ENCODE results near the gene RAD51B.
"Not testable (repeated sequence)": the region's sequence is repeated elsewhere in the genome, so short reads cannot be mapped to it uniquely, and the experiment has no call there.

Gene RAD51B

DNA sequence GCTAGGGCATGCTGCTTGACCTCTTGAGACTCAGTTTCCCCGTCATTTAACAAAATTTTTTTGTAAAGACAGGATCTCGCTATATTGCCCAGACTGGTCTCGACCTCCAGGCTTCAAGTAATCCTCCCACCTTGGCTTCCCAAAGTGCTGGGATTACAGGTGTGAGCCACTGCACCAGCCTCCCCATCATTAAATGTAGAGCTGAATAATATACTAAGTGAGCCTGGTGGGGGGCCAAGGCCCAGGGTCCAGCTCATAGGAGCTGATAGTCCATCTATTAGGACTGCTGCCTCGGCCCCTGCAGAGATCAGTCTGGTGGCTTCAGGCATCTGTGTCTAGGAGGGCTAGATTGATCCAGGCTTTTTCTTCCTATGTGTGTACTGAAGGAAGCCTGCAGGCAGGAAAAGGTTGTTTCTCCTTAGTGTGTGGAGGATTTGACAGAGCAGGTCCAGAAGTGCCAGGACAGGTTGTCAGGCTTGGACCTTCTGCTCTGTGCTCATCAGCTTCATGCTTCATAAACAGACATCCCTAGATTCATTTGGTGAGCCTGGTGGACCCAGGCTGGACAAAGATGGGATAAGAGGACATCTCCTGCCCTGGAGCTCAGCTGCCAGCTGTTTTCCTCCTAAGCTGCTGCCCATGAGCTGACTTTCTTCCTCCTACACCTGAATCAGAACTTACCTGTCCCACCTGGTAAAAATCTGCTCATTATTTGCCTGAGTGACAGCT, 837.9 kb downstream of the RAD51B start:
- DNase-seq: no peak

DNA sequence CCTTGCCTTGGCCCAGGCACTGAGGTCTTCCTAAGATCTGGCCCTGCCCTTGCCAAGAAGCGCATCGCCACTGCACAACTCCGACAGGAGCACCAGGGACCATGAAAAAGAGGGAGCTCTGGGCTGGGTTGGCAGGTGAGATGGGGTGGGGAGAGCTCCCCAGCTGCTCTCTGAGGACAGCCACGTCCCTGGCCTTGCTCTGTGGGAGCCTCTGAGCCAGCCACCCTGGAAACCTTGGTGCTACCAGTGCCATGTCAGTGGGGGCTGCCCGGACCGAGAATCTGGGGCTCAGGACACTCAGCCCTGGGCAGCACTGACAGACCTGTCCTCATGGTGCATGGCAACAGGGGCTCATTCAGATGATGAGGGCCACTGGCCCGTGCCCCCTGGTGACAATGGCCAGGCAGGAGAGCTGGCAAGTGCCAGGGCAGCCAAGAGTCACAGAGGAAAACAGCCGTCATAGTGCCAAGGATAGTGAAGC, 838.5 kb downstream of the RAD51B start:
- DNase-seq: no peak

DNA sequence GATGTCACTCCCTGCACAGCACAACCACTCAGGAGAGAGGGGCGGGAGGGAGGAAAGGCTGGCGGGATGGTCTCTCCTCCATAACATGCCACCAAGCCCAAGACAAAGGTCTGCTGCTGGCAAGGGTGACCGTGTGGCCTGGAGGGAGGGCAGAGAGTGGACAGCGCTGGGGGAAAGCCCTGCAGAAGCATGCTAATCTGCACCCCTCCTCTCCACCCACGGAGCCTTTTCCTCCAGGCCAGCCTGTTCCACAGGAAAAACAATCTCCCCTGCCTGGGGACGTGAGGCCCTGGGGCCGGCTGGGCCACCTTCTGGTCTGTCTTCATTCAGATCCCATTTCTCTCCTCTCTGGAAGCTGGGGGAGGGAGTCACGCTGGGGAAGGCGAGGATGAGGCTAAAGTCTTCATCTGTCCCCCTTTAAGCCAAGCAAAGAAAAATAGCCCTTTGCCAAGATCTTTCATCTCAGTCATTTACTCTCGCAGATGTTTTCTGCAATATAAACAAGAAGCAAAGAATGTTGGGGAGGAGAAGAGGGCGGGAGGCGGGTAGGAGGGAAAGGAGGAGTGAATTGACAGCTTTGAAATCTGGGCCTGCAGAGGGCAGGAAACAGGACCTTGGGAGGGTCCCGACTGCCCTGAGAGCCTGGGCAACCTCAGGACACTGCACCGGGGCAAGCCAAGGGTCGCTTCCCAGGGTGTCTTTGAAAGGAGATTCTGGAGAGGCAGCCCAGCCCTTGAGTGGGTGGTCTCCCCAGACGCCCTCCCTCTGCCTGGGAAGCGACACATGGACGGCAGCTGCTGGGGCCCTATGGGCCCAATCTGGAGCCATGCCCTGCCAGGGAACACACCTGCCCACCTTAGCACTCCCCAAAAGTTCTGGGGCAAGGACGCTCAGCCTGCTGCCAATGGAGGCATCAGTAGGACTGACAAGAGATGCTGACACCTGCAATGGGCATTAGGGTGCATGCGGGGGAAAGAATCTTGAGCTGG, 839.7 kb downstream of the RAD51B start:
- no peak for DNase-seq

GRCh38 chr14:68660495-68660894, 840.9 kb downstream of the RAD51B start:
- no peak for DNase-seq

DNA sequence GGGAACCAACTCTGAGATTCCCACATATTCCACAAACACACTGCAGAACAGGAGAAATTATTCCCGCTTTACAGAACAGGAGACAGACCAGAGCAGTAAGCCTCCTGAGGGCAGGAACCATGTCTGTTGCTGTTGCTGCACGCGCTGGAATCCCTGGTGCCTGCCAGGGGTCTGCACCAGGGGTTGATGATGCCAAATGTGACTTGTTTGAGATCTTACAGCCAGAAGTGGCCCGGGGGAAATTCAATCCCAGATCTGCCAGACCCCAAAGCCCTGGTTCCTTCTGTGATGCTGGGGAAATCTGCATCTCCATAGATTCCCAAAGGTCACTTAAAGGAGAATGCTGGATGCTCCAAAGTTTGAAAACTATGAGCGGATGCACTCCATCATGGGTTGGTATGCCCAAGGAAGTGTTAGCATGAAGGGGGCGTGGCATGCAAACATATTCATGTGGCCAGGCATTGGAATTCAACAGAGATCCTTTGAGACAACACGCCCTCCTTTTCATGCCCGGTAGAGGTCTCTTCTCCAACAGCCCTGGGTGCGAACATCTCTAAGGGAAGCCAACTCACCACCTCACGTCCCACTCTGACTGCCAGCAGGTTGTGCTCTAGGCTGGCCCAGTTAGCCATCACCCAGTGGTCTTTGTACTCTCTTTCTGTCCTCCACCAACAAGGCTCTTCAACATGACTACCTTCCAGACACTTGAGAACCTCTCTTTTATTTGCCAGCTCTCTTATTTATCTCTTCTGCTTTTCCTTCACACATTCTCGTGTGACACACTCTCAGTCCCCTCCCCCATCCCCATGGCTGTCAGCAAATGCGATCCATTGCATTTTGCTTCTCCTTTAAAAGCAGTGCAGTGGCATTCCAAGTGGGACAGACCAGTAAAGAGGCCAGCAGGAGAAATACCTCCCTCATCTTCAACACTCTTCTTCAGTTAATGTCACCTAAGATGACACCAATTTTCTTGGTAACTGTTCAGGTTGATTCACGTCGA, 841.9 kb downstream of the RAD51B start:
- DNase-seq: no peak

DNA sequence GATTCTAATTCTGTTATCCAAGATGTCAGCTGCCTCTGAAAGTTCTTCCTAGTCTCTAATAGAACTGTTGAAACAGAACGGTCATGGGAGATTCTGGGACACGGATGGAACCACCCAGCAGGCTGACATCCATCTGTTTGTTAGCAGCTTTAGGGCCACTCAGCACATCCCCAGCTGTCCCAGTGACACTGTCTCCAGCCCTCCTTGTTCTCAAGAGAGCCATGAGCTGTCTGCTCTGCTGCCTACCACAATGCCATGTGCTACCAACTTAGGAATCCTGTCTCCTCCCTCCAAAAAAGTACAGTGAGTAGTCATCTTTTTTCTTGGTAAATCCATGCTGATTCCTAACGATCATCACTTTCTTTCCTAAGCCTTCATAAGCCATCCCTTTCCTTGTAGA, 842.8 kb downstream of the RAD51B start:
- no peak for DNase-seq

DNA sequence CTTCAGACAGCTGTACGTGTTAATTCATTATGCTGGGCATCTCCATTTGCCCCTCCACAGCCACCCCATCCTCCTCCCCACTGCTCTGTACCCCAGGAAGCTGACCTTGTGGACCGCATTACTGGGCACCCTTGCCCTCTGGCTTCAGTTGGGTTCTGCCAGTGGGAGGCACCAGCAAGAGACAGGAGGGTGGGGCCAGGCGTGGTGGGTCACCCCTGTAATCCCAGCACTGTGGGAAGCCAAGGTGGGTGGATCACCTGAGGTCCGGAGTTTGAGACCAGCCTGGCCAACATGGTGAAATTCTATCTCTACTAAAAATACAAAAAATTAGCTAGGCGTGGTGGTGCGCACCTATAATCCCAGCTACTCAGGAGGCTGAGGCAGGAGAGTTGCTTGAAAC, 843.2 kb downstream of the RAD51B start:
- not testable (repeated sequence) for DNase-seq

GRCh38 chr14:68663385-68664076, 844.0 kb downstream of the RAD51B start:
- DNase-seq: no peak

DNA sequence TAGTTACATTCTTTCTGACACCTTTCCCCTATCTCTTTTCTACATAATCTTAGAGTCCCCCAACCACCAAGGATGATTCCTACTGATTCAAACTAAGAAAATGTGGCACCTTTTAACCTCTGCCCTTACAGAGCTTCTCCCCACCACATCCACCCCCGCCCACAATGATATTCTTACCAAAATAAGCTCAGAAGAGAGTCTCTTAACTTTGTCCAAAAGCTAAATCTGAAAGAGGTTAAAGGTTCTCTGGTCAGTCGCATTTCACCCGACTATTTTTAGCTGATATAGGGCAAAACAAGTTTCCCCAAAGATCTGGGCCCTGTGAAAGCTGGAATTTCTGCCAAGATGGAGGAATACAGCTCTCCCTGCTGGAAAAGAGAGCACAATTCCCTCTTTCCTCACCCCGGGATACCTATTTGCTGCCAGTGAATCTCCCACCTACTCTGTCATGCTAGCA, 844.7 kb downstream of the RAD51B start:
- no peak for DNase-seq

DNA sequence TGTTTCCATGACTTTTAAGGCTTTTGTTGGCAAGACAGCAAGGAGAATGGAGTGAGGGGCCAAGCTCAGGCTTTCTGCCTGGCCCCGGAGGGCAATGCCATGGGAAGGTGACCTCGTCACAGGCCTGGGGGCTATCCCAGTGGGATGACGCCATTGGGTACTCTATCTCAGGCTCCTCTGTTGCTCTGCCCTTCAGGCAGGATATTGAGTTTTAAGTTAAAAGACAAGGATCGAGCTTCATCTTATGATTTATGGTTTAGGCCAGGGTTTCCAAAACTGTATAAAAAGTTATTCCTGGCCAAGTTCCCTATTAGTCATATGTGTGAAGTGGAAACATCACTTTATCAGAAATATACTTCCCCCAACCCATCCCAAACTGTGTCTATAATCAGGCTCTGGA, 845.6 kb downstream of the RAD51B start:
- no peak for DNase-seq

DNA sequence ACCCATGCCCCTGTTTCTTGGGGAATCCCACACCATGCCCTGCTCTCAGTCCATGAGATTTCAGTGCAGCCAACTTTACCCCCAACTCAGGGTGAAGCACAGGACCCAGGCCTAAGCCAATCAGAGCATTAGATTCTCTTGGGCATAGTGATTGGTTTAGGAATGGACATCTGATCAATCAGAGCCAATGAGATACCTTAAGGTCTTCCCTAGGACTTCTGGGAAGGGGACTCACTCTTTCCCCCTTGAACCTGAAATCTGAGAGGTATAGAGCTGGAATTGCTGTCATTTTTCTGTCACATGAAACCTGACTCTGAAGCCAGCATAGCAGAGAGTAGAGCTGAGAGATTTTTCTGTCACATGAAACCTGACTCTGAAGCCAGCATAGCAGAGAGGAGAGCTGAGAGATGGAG, 846.2 kb downstream of the RAD51B start:
- no peak for DNase-seq

GRCh38 chr14:68666236-68666635, 846.7 kb downstream of the RAD51B start:
- DNase-seq: no peak

DNA sequence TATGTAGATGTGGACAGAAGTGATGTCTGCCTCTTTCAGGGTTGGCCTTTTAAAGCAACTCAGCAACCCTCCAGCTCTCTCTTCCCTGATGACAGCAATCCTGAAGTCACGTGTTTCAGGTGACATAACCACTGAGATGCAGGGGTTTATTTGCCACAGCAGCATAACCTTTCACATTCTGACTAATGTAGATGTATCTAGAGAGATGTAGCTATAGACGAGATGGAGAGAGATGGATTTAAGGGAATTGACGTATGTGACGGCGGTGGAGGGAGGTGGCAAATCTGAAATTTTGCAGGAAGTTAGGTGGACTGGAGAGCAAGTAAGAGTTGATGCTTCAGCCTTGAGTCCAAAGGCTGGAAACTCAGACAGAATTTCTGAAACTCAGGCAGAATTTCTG, 847.3 kb downstream of the RAD51B start:
- no peak for DNase-seq

DNA sequence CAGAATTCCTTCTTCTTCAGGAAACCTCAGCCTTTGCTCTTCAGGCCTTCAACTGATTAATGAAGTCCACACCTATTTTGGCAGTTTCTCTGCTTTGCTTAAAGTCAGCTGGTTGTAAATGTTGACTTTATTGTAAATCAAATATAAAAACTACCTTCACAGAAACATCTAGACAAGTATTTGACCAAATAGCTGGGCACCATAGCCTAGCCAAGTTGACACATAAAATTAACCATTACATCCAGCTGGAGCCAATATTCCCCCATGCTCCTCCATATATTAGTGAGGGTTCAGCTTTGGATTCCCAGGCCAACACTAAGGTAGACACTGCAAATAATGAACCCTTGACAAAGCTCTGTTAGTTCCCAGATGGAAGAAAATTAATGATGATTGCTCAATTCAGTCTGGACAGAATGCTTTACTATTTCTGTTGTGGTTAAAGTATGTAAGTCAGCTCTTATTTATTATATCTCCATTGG, 847.8 kb downstream of the RAD51B start:
- DNase-seq: no peak

GRCh38 chr14:68668028-68668427, 848.4 kb downstream of the RAD51B start:
- DNase-seq: no peak

DNA sequence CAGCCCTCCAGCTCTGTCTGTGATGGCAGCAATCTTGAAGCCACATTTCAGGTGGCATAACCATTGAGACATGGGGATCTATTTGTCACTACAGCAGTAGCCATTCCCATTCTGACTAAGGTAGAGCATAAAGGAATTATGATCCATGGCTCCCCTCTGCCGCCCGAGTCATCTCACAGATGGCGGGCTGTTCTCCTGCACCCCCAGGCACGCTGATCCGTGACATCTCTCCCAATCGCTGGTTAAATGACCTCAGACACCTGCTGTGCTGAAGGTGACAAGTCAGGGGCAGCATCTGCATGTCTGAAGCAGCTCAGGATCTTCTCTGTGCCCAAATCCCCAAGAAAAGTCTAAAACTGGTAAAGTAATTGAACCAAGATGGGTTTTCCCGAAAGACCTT, 849.0 kb downstream of the RAD51B start:
- no peak for DNase-seq

GRCh38 chr14:68669111-68669511, 849.5 kb downstream of the RAD51B start:
- DNase-seq: no peak

DNA sequence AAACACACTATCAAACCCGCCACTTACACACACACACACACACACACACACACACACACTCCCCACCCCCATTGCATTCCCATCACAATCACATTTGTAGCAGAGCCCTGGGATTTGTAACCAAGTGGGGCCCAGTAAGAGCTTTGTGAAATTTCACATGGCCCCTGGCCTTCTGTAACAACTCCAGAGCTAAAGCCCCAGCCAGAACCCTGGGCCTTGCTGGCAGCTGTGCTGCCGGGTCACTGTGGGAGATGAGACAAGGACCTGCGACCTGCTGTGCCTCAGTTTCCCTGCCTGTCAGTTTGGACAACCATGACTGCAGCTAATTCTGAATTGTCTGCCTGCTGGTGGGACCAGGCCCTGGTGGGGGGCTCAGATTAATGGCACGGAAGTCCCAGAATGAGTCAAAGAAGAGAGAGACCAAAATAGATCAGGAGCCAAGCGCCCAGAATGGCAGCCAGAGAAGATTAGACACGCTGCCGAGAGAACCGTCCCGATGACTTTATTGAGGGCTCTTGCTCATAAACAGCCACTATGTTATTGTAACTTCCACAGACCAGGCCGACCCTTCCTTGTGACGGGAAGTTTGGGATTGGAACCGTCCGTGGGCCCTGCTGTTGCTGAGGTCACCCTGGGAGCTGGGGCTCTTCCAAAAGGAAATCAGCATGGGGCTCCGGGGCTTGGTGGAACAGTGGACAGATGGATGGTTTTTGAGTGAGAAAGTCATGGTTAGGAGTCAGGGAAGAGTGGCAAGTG, 850.2 kb downstream of the RAD51B start:
- no peak for DNase-seq

DNA sequence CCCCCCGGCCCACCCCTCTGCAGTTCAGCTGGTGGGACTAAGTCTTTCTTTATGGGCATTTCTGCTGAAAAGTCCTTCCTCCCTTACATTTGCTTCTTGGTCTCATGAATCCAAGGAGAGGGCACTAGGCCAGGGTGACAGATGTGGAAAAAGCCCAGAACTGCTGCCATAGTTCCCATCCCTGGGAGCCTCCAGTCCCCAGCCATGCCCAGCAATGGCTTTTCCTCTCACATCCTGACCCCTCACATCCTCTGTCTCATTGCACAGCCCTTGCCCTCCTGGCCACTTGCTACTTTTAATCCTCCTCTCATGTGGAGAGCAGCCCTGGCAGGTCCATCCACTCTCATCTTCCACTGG, 850.8 kb downstream of the RAD51B start:
- no peak for DNase-seq

- no peak for DNase-seq
These were observed 852.3 kb downstream of the RAD51B start for GRCh38 chr14:68671909-68672308.
